LNCaP clone FGC (cell line): ENCODE measurements around the gene IL15.
A peak's percentile ranks its signal among the peaks of the same experiment; 100 is the strongest.

Experiments used
- DNase-seq: peaks from one replicate; pipeline ENCODE4 v3.0.0-alpha.2; 2011; ENCODE audit warnings: low read depth
- H3K4me3 ChIP-seq: 2 replicates; pipeline ENCODE4 v1.5.1; 2011; ENCODE audit warnings: mild to moderate bottlenecking, low read depth, low read length, control low read depth
- TF ChIP-seq, protein P1 (sequence below): IDR thresholded peaks from 2 replicates; pipeline ENCODE4 v1.5.1; 2012; ENCODE audit warnings: mild to moderate bottlenecking; ENCODE audit not compliant: control insufficient read depth, insufficient read depth; ENCODE audit errors: extremely low read depth

Gene IL15

DNA sequence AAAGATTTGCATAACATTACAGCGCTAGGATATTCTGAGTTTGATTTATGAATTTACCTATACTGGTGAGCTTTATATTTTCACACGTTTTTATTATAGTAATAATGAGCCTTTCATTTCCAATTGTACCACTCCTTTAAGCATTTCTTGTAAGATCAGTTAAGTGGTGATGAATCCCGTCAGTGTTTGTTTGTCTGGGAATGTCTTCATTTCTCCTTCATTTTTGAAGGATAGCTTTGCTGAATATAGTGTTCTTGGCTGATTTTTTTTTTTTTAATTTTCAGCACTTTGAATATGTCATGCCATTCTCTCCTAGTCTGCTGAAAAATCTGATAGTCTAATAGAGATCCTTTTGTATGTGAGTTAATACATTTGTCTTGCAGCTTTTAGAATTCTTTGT is 70.1 kb downstream of the IL15 start:
- TF ChIP-seq, protein P1, sequence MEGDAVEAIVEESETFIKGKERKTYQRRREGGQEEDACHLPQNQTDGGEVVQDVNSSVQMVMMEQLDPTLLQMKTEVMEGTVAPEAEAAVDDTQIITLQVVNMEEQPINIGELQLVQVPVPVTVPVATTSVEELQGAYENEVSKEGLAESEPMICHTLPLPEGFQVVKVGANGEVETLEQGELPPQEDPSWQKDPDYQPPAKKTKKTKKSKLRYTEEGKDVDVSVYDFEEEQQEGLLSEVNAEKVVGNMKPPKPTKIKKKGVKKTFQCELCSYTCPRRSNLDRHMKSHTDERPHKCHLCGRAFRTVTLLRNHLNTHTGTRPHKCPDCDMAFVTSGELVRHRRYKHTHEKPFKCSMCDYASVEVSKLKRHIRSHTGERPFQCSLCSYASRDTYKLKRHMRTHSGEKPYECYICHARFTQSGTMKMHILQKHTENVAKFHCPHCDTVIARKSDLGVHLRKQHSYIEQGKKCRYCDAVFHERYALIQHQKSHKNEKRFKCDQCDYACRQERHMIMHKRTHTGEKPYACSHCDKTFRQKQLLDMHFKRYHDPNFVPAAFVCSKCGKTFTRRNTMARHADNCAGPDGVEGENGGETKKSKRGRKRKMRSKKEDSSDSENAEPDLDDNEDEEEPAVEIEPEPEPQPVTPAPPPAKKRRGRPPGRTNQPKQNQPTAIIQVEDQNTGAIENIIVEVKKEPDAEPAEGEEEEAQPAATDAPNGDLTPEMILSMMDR = no peak
- no peak overlapping the region for H3K4me3 ChIP-seq
- no peak for DNase-seq

DNA sequence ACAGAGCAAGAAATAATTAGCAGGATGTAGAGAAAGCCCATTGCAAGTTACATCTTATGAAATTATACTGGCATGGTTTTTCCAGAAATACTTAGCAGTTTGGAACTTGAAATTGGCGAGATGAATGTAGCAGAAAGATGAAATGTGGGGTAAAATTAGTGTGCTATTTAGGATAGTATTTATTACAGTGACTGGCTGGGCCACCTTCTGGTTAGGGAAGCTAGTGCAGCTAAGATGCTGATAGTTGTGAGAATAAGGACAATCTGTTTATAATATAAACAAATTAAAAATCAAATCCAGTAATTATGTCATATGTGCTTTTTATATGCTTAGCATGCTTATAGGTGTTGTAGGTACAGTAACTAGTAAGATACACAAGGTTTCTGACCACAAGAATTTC is 74.8 kb downstream of the IL15 start:
- DNase-seq = no peak
- H3K4me3 ChIP-seq = no peak overlapping the region
- TF ChIP-seq, protein P1 = peak; percentile 69

DNA sequence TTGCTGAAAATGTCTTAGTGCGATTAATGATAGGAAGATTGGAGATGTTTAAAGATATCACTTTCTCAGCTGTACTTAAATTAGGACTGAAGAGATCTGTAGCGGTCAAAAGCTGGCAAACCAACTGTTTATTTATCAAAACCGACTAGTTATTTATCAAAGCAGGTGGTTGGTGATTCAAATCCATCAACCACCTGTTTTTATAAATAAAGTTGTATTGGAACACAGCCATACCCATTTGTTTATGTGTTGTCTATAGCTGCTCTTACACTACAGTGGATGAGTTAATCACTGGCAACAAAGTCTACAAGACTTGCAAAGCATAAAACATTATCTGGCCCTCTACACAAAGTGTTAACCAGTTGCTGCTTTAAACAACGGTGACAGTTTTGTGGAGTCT is 76.8 kb downstream of the IL15 start:
- no peak overlapping the region for H3K4me3 ChIP-seq
- TF ChIP-seq, protein P1 = no peak
- no peak for DNase-seq

DNA sequence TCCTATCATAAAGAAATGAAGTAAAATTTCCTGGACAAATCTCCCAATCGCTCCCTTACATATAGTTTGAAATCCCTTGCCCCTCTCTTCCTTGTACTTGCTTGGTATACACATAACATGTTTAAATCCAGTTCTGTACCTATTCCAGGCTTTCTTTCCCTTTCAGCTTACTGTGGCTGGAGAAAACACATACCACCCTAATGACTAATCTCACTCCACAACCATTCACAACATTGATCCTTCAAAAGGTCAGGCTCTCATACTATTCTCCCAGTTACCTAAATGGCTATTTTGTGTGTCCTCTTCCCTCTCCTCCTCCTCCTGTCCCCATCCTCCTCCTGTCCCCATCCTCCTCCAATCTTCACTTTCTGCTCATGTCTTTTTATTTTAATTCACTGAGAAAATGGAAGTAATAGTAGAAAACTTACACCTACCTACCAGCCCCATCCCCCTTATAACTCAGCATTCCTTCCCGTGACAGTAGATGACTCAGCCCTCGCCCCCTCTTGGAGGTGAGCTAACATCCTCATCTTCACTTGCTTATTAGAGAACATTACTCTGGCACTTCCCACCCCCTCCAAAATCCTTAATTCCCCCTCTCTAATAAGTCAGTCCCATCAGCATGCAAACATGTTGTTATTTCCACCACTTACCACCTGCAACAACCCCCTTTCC is 77.5 kb downstream of the IL15 start:
- no peak overlapping the region for H3K4me3 ChIP-seq
- no peak for DNase-seq

DNA sequence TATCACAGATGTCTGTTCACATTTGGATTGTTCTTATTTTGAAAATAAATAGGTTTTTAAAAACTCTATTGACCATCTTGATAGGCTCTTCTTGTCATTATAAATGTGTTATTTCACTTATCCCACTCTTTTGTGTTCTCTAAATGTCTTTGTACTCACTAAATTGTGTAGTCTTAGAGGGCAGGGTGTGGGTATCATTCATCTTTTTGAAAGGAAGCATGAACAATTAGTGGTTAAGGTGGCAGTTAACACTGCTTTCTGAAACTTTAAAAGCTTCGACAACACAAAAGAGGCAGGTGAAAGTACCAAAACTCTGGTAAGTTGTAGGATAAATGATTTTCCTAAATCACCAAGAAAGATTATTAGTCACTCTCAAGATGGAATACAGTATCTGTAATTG is 83.2 kb downstream of the IL15 start:
- TF ChIP-seq, protein P1 = no peak
- no peak overlapping the region for H3K4me3 ChIP-seq
- no peak for DNase-seq

More for the DNA sequence above, 77.5 kb downstream of the IL15 start:
- TF ChIP-seq, protein P1 = no peak

DNA sequence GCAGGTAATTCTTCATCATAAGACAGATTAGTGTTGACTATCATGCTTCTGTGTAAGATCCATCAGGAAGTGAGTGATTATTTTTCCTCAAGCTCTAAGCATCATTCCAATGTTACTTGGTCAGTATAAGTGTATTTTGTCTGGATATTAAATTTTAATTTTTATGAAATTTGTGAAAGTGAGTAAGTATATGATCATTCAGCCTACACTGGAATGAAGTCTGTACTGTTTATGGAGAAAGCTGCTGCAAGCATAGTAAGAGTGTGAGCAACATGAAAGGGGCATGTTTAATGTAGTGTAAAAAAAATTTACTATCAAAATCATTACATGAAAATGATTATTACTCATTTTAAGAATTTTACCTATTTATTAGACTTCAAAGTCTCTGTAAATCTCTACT is 84.8 kb downstream of the IL15 start:
- H3K4me3 ChIP-seq = no peak overlapping the region
- DNase-seq = no peak
- TF ChIP-seq, protein P1 = no peak

DNA sequence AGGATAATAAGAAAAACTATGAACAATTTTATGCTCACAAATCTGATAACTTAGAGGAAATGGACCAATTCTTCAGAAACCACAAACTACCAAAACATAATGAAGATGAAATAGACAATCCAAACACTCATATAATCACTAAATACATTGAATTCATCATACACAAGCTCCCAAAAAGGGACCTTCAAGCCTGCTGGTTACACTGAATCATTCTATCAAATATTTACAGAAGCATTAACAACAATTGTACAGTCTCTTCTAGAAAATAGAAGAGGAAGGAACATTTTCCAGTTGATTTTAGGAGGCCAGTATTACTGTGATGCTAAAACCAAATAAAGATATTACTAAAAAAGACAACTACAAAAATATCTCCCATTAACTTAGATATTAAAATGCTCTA is 88.3 kb downstream of the IL15 start:
- no peak overlapping the region for H3K4me3 ChIP-seq
- TF ChIP-seq, protein P1 = no peak
- no peak for DNase-seq
